Ramos (cell line): ENCODE measurements around the gene TMC6.

Experiments used
- in situ Hi-C: fragments of 300-500 bp; cut with MboI; formaldehyde crosslinking; loops from one replicate; pipeline ENCODE4 v1.14.3; 2022; ENCODE audit warnings: low sequenced_read_pairs; ENCODE audit not compliant: unreplicated experiment

TMC6 gene

DNA sequence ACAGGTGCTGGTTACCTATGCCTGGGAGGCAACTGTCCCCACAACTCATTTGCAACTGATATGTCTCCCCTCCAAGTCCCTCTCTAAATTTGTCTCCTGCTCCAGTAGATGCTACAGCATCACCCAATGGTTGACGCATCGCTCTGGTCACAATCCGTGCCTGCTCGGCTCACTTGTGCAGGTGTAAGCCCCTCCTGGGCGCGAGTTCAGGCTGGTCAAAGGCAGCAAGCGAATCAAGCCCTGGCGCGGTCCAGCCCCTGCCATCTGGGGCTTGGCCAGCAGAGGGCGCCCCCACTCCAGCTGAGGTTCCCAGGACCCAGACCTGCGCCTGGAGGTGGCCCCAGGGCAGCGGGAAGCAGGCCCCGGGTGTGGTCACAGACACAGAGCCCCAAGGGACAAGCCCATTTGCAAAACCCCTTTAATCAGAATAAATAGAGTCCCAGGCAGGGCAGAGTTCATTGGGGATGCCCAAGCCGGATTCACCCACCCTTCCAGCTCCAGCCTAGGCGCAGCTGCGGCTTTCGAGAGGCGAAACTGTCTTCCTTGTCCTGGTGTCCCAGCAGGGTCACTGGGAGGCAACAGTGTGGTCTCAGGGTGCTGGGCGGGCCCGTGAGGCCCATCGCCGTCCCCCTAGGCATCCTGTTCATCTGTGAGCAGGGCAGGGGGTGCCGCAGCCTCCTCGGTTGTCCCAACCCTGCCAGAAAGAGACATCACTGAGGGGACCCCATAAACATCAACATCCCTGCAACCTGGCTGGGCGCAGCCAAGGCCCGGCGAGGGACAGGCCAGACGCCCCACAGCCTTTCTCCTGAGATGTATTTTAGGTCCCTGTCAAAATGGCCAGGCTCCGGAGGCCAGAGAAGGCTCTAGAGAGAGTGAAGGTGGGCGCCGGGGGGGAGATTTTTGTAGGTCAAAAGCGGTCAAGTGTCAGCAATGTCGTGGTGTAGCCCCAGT is 15.8 kb downstream of the TMC6 start:
- in situ Hi-C loops, result loop anchor here (5.0 kb wide), 2 partner anchors 65 to 135 kb away; no protein-coding TSS in a partner anchor

DNA sequence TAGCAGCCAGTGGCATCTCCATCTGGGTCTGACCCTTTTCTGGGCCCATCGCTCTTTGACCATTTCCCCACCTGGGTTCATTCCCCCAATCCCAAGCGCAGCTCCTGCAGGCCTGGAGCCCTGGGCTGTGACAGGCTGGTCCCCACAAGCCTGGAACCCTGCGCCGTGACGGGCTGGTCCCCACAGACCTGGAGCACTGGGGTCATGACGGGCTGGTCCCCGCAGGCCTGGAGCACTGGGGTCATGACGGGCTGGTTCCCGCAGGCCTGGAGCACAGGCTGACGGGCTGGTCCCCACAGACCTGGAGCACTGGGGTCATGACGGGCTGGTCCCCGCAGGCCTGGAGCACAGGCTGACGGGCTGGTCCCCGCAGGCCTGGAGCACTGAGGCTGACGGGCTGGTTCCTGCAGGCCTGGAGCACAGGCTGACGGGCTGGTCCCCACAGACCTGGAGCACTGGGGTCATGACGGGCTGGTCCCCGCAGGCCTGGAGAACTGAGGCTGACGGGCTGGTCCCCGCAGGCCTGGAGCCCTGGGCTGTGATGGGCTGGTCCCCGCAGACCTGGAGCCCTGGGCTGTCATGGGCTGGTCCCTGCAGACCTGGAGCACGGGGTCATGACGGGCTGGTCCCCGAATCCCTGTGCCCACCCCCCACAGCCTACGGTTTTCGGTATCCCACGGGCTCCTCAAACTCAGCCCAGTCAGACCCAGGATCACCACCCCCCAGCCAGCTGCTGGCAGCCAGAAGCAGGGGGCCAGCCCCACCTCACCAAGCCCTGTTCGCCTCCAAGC is 16.6 kb downstream of the TMC6 start:
- in situ Hi-C loops, result loop anchor here (5.0 kb wide), 2 partner anchors 65 to 135 kb away; no protein-coding TSS in a partner anchor

DNA sequence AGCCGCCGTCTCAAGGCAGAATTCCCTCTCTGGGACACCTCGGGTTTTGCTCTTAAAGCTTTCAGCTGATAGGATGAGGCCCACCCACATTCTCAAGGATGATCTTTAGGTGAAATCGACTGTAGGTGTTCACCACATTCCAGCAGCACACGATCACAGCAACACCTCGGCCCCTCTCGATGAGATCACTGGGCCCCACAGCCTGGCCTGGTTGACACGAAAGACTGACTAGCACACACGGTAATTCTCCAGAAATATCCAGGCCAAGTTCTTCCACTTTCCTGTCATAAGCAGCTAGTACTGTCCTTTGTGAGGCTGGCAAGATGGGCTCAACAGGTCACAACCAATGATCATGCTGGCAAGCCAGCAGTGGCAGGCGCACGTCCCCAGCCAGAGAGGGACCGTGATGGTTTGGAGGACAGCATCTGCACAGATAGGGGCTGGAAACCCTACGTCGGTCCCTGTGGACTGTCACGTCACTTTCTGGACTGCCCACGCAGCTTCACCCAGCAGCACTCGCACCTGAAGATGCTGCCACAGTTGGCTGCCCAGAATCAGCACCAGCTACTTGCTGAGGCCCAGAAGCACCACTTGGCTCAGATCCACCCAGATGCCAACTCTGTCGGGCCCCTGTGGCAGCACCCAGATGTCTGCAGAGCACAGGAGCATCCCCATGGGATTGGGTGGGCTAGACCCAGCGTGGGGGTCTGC is 17.4 kb downstream of the TMC6 start:
- in situ Hi-C loops, result loop anchor here (5.0 kb wide), 2 partner anchors 66 to 136 kb away; no protein-coding TSS in a partner anchor

DNA sequence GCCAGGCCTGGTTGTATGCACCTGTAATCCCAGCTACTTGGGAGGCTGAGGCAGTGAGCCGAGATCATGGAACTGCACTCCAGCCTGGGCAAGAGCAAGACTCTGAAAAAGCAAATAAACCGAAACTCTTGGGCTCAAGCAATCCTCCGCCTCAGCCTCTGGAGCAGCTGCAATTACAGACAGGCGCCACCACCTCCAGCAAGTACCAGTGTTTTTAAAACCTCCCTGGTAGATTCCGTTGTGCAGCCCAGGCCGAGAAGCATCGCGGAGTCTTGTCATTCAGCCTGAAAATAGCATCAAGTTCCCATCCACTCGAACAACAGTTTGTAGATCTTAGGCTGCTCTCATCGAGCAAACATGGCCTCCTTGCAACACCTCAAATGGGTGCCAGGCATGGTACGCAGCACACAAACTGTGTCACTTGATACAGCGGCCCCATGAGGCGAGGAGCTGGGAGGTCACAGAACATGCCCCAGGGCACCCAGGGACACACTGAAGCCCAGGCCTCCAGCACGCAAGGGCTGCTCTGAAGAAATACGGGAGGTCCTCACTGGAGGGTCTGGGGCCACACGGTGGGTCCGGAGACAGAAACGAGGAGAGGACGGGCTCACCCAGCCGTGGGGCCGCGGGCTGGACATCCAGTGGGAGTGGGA is 18.1 kb downstream of the TMC6 start:
- in situ Hi-C loops, result loop anchor here (5.0 kb wide), 2 partner anchors 67 to 137 kb away; no protein-coding TSS in a partner anchor

DNA sequence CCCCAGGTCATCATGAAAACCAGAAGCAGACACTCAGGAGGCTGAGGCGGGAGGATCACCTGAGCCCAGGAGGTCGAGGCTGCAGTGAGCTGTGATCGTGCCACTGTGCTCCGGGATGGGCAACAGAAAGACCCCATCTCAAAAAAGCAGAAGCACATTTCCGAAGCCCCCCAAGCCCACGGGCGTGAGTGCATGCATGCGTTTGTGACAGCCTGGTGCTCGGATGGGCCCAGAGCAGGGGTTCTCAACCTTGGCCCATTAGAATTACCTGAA is 19.1 kb downstream of the TMC6 start:
- in situ Hi-C loops, result no loop called here

DNA sequence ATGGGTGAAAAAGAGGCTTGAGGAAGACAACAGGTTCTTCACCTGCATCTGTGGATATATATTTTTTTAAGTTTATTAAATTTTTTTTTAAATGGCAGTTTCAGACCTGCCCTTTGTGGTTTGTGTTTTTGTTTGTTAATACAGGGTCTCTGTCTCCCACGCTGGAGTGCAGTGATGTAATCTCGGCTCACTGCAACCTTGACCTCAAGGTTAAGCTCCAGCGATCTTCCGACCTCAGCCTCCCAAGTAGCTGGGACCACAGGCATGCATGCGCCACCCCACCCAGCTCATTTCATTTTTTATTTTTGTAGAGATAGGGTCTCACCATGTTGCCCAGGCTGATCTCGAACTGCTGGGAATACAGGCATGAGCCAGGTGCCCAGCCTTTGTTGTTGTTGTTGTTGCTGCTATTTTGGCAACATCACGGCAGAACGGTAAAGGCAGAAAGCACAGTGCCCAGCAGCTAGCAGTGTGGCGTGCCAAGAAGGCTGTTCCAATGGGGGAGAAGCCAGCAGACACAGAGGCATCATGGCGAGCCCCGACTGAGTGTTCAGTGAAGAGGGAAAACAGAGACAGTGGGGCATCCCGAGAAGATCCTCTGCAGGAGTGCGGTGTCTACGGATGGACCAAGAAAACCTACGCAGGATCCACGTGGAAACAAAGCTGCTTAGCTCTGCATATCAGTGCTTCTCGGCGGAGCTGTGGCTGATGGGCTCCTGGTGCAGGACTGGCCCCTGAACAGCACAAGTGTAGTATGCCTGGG is 19.6 kb downstream of the TMC6 start:
- in situ Hi-C loops, result no loop called here

DNA sequence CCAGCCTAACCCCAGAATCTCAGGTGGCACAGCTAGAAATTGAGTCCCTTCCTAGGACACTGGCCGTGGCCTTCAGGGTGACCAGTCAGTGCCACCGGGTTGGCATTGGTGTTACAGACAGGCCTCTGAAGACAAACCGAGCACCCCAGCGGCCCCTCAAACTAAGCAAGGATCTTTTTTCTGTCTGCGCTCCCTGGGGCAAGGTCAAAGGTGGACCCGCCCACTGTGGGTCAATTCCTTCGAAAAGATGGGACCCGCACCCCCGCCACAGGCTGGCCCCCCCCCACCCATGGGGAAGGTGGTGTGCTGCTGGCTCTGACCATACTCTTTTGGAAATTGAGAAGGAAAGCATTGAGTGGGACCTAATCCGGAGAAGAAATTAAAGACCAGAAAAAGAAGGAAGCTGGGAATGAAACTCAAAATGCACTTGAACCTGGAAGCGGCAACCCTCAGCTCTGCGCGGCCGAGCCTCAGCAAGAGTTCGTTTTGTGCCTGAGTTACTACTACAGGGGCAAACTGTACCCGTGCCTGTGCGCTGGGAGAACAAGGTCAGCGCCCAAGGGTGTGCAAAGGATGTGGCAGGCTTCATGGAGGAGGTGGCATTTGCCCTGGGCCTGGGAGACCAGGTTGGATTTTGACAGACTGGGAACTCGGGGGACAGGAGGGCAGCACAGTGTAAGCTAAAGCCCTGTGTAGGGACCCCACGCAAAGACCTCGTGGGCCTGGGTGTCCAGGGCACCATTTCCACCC is 20.4 kb downstream of the TMC6 start:
- in situ Hi-C loops, result no loop called here

DNA sequence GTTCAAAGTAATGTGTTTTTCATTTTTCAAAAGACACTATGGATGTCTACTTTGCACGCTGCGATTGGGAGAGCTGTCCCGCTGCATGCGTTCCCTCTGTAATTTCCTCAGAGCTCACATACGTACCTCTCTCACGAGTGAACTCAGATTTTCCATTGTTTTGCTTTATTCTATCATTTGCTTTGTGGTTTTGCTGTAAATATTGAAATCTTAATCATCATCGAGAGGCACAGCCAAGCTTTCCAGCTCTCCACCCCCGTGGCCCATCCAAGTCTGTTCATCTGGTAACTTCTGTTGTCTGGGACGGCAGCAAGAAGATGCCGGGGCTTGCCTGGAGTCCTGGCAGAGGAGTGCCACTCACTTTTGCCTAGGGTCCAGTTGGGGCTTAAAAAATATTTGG is 21.1 kb downstream of the TMC6 start:
- in situ Hi-C loops, result no loop called here

DNA sequence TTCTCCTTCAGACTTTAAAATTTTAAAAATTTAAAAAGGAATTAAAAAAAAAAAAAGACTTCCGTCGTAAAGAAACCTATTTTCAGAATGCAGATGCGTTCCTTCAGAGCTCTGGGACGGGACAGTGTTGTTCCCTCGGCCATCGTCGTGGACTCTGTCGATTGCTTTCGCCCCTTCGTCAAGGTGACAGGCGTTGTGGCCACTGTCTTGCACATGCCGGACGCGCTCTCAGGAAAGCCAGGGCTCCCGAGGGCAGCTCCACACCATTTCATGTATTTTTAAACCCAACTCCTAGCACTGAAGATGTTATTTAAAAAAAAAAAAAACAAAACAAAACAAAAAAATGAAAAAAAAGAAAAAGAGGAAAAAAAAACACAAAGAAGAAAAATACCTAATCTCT is 22.3 kb downstream of the TMC6 start:
- in situ Hi-C loops, result no loop called here

DNA sequence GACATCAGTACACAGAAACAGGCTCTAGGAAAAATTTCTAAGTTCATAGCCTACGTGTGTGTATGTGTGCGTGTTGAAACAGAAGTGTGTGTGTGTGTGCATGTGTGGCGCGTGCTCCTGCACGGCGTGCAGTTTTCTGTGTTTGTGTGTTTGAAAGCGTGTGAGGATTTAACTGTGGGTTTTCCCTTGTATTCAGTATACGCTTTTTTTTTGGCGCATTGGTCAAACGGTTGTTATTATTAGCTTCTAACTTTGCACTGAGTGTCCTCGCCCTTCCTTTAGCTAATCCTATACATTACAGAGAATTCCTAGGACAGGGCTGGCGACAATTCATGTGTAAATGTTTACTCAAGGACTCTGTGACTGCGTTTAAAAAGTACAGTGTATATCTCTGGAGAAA is 23.0 kb downstream of the TMC6 start:
- in situ Hi-C loops, result no loop called here

DNA sequence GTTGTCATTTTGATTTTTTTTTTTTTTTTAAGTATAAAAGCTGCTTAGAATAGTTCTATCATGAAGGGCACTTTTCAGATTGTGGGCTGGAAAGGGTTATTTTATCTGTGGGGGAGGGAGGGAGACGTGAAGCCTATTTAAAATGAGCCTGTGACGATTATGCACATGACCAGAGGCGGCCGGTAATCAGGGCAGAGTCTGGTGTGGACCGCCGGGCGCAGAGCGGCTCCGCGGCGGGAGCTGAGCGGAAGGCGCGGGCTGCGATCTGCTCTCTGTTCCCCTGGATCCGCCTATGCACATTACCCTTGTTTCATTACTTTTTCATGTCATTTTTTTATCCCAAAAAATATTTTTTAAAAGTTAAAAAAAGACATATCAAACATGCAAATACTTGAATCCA is 23.5 kb downstream of the TMC6 start:
- in situ Hi-C loops, result no loop called here

DNA sequence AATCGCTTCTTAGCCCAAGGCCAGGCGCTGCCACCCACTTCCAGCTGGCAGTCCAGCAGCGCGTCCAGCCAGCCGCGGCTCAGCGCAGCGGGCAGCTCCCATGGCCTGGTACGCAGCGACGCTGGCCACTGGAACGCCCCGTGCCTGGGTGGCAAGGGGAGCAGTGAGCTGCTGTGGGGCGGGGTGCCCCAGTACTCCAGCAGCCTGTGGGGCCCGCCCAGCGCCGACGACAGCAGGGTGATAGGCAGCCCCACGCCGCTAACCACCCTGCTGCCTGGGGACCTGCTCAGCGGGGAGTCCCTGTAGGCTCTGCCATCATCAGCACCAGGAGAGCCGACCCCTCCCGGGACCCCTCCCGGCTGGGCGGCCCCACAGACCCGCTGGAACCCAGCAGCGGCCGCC is 24.0 kb downstream of the TMC6 start:
- in situ Hi-C loops, result no loop called here

DNA sequence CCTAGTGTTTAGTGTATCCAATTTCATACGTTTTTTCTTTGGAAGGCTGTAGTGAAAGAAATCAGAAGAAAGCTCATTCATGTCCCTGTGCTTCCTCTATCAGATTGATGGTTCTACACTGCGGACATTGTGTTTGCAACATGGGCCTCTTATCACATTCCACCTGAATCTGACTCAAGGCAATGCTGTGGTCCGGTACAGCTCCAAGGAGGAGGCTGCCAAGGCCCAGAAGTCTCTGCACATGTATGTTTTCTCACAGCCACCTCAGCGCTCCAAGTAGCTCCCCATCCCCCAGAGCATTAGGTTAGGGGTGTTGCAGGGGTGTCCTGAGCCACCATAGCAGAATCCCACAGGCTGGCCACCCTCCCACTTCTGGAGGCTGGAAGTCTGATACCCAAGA is 25.2 kb downstream of the TMC6 start:
- in situ Hi-C loops, result no loop called here

DNA sequence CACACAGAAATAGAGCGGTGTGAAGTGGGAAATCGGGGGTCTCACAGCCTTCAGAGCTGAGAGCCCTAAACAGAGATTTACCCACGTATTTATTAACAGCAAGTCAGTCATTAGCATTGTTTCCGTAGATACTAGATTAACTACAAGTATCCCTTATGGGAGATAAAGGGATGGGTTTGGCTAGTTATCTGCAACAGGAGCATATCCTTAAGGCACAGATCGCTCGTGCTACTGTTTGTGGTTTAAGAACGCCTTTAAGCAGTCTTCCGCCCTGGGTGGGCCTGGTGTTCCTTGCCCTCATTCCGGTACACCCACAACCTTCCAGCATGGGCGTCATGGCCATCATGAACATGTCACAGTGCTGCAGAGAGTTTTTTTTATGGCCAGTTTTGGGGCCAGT is 27.0 kb downstream of the TMC6 start:
- in situ Hi-C loops, result no loop called here

DNA sequence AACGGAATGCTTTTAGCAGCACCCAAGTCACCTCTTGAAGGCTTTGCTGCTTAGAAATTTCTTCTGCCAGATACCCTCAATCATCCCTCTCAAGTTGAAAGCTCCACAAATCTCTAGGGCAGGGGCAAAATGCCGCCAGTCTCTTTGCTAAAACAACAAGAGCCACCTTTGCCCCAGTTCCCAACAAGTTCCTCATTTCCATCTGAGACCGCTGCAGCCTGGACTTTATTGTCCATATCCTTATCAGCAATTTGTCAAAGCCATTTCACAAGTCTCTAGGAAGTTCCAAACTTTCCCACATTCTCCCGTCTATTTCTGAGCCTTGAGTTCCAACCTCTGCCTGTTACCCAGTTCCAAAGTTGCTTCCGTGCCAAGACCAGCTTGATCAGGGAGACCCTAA is 27.4 kb downstream of the TMC6 start:
- in situ Hi-C loops, result no loop called here

DNA sequence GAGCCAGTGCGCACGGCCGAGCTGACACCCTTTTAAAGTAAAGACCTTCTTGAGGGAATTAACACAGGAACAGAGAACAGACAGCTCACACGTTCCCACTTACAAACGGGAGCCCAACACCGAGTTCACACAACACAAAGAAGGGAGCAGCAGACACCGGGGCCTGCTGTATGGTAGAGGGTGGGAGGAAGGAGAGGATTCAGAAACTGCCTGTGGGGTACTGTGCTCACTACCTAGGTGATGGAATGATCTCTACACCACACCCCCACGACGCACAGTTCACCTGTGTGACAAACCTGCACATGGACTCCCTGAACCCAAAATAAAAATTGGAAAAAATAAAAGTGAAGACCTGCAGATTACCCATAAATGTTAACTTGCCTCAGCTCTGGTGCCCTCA is 32.5 kb downstream of the TMC6 start:
- in situ Hi-C loops, result no loop called here

DNA sequence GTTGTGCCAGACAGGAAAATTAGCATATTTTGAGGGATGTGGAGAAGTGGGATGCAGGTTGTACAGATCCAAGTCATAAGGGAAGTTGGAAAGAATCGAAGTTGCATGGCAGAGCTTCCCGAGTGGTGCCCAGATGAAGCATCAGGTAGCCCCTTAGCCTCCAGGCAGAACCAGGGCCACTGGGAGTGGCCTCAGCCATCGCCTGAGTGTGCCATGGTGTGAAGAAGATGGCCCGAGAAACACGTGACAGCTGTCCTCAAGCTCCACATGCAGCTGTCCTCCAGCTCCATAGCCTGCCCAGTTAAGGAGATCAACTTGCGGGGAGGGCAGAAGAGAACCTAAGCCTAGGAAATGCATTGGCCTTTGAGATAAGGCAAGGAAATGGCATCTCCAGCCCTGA is 33.5 kb downstream of the TMC6 start:
- in situ Hi-C loops, result no loop called here

DNA sequence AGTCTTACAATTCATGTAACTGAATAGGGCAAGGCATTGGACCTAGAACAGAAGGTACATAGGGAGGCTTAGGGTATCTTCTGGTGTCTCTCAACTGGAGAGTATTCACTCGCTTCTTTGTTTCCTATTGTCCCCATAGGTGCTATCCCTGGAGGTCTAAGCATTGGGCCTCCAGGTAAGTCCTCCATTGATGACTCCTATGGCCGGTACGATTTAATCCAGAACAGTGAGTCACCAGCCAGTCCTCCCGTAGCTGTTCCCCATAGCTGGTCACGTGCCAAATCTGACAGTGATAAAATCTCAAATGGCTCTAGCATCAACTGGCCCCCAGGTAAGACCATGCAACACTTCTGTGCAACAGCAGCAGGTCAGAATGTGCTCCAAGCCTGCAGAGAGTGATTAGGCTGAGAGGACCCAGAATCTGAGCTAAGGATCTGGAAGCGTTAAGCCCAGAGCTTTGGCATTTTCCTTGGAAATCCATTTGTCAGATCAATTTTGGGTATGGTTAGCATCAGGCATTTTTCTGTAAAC is 35.7 kb downstream of the TMC6 start:
- in situ Hi-C loops, result no loop called here
